Esophagus muscularis mucosa (tissue), 4 donors: Measurements from ENCODE around the gene THEM5. TPM values are rescaled to one million over a fixed set of nuclear protein-coding genes. Genes with fewer than 3 reads are reported as not detected.

Source experiments
- DNase-seq: peaks from one replicate; pipeline ENCODE4 v3.0.0-alpha.2; 2017; ENCODE audit errors: extremely low spot score
- H3K27ac ChIP-seq, 4 donors: fragments of 200-600 bp; sonication (generic); replicated peaks in 1 of 4; 1 replicate in 3 of 4; 2 replicates in 1 of 4; pipeline ENCODE4 v1.5.1; 2016 to 2019; ENCODE audit warnings: mild to moderate bottlenecking in 1 of 4
- H3K27me3 ChIP-seq, 4 donors: fragments of 200-600 bp; sonication (generic); one replicate each; pipeline versions ENCODE4 v1.5.1 to v1.6.0; 2016 to 2019
- H3K36me3 ChIP-seq, 4 donors: fragments of 200-600 bp; sonication (generic); one replicate each; pipeline ENCODE4 v1.5.1; 2016 to 2019
- H3K4me1 ChIP-seq, 4 donors: fragments of 200-600 bp; sonication (generic); one replicate each; pipeline ENCODE4 v1.5.1; 2016 to 2019
- H3K4me3 ChIP-seq, 4 donors: fragments of 200-600 bp; sonication (generic); 1 replicate in 2 of 4; 2 replicates in 2 of 4; pipeline ENCODE4 v1.5.1; 2016 to 2019; ENCODE audit warnings: mild to moderate bottlenecking in 4 of 4, moderate library complexity in 1 of 4
- H3K9me3 ChIP-seq, 4 donors: fragments of 200-600 bp; sonication (generic); 1 replicate in 3 of 4; 2 replicates in 1 of 4; pipeline ENCODE4 v1.5.1; 2016 to 2019
- EP300 ChIP-seq: sonication (generic); formaldehyde crosslinking; IDR thresholded peaks from one replicate; pipeline ENCODE4 v1.6.1; 2017; ENCODE audit warnings: antibody characterized with exemption
- POLR2A ChIP-seq: fragments of 450-650 bp; IDR thresholded peaks from one replicate; pipeline ENCODE4 v1.6.1; 2017; ENCODE audit warnings: antibody characterized with exemption, moderate library complexity, mild to moderate bottlenecking, low read depth
- POLR2AphosphoS5 ChIP-seq, 2 donors: sonication (generic); formaldehyde crosslinking; IDR thresholded peaks; one replicate each; pipeline ENCODE4 v1.6.1; 2017; ENCODE audit warnings: antibody characterized with exemption in 2 of 2
- WGBS: methylation state at CpG from one replicate; pipeline ENCODE4 v1.1.5; 2018; 5-methylcytosine and 5-hydroxymethylcytosine counted together
- intact Hi-C: fragments of 100-400 bp; cut with DNase I; formaldehyde crosslinking; loops from one replicate; pipeline ENCODE4 v1.15.1; 2023
- small RNA-seq, 3 donors: library from RNA; depleted of rRNA; stranded (forward); fragments of <200 nt; gene quantifications; one replicate each; pipeline ENCODE3, GENCODE V24; 2016
- total RNA-seq, 4 donors: library from RNA; depleted of rRNA; stranded (reverse); fragments of >200 nt; gene quantifications; one replicate each; pipeline versions ENCODE4 v1.1.0 to v1.2.1, GENCODE V29; 2016
- TF ChIP-seq, protein P1 (sequence below), 3 experiments: fragments of 200-600 bp in 2 of 3; fragments of 450-650 bp in 1 of 3; sonication (generic) in 2 of 3; IDR thresholded peaks; one replicate each; pipeline ENCODE4 v1.5.1; 2017 to 2019; ENCODE audit warnings: antibody characterized with exemption in 3 of 3, mild to moderate bottlenecking in 2 of 3, moderate library complexity in 1 of 3

Gene THEM5
- total RNA-seq, 4 donors from 2014 or later: not detected

DNA sequence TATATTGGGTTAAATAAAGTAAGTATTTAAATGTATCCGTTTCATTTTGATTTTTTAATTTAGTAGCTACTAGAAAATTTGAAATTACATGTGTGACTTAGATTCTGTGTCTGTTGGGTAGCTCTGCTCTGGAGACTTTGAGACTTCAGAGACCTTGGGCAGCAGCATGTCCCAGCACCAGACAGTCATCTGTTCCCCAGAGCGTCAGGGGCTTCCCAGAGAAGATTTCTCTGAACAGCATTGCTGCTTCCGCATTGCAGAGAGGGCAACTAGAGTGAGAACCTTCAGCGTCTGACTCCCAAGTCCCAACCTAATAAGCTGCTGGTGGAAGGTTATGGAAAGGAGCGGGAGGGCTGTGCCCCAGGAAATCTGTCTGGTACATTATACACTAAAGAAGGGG is 54.9 kb downstream of the THEM5 start:
- H3K27me3 ChIP-seq: peaks cover 0 to 43% (median 0%) of the 10 kb centered on the region in 4 donors
- 86% methylated on average over 5 of the region's 5 CpGs for WGBS
- TF ChIP-seq EP300: no peak
- TF ChIP-seq, protein P1, sequence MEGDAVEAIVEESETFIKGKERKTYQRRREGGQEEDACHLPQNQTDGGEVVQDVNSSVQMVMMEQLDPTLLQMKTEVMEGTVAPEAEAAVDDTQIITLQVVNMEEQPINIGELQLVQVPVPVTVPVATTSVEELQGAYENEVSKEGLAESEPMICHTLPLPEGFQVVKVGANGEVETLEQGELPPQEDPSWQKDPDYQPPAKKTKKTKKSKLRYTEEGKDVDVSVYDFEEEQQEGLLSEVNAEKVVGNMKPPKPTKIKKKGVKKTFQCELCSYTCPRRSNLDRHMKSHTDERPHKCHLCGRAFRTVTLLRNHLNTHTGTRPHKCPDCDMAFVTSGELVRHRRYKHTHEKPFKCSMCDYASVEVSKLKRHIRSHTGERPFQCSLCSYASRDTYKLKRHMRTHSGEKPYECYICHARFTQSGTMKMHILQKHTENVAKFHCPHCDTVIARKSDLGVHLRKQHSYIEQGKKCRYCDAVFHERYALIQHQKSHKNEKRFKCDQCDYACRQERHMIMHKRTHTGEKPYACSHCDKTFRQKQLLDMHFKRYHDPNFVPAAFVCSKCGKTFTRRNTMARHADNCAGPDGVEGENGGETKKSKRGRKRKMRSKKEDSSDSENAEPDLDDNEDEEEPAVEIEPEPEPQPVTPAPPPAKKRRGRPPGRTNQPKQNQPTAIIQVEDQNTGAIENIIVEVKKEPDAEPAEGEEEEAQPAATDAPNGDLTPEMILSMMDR (IDR thresholded peaks at IDR 0.05): no peak
- no peak for TF ChIP-seq POLR2AphosphoS5 (IDR thresholded peaks at IDR 0.05)
- no peak for TF ChIP-seq POLR2A
- no peak for DNase-seq
- no peaks in the 10 kb centered on the region for H3K9me3 ChIP-seq
- no peaks in the 10 kb centered on the region for H3K4me1 ChIP-seq
- intact Hi-C loops: no loop called here
- no peak overlapping the region for H3K27ac ChIP-seq
- H3K36me3 ChIP-seq: peaks cover 0 to 4% (median 2%) of the 10 kb centered on the region in 4 donors
- no peak overlapping the region for H3K4me3 ChIP-seq

Small RNAs within 50 kb of the gene (small RNA-seq; reads per million reads assigned to genes)
- gene RF00019: 0 reads per million in 3 donors

Other genes starting within 250 kb of the THEM5 start
- gene SNX27, start 241.7 kb downstream of the THEM5 start, total RNA-seq: 10 to 100 TPM; 39.4 to 55.4 (median 49.6) TPM
- 1 to 10 TPM in 1 of 4 donors, under 1 TPM in 3; 0.23 to 1.0 (median 0.58) TPM for gene CELF3, start 136.9 kb downstream of the THEM5 start, total RNA-seq
- 1 to 10 TPM in 1 of 4 donors, not detected in 3; 1.7 TPM for gene RIIAD1, start 132.2 kb downstream of the THEM5 start, total RNA-seq
- gene MRPL9, start 90.2 kb downstream of the THEM5 start, total RNA-seq: 10 to 100 TPM; 49.8 to 57.0 (median 56.5) TPM
- gene TDRKH, start 63.2 kb downstream of the THEM5 start, total RNA-seq: 1 to 10 TPM; 4.0 to 8.7 (median 6.1) TPM
- gene LINGO4, start 48.3 kb downstream of the THEM5 start, total RNA-seq: not detected
- gene RORC, start 21.9 kb downstream of the THEM5 start, total RNA-seq: under 1 TPM in 2 of 4 donors, not detected in 2; 0.11 to 0.17 TPM
- not detected for gene C2CD4D, start 13.9 kb downstream of the THEM5 start, total RNA-seq
- gene THEM4, start 55.8 kb upstream of the THEM5 start, total RNA-seq: 10 to 100 TPM; 13.2 to 15.7 (median 14.3) TPM
- 100 to 1,000 TPM in 2 of 4 donors, 10 to 100 TPM in 2; 82.5 to 214 (median 105) TPM for gene S100A10, start 140.1 kb upstream of the THEM5 start, total RNA-seq
- 100 to 1,000 TPM in 2 of 4 donors, 10 to 100 TPM in 2; 68.5 to 190 (median 115) TPM for gene S100A11, start 183.3 kb upstream of the THEM5 start, total RNA-seq
- gene TCHHL1, start 235.4 kb upstream of the THEM5 start, total RNA-seq: not detected